ENCODE results near the gene ZFP2.
A peak's percentile ranks its signal among the peaks of the same experiment; 100 is the strongest.
"Not testable (repeated sequence)": the region's sequence is repeated elsewhere in the genome, so short reads cannot be mapped to it uniquely, and the experiment has no call there.

ZFP2 gene

DNA sequence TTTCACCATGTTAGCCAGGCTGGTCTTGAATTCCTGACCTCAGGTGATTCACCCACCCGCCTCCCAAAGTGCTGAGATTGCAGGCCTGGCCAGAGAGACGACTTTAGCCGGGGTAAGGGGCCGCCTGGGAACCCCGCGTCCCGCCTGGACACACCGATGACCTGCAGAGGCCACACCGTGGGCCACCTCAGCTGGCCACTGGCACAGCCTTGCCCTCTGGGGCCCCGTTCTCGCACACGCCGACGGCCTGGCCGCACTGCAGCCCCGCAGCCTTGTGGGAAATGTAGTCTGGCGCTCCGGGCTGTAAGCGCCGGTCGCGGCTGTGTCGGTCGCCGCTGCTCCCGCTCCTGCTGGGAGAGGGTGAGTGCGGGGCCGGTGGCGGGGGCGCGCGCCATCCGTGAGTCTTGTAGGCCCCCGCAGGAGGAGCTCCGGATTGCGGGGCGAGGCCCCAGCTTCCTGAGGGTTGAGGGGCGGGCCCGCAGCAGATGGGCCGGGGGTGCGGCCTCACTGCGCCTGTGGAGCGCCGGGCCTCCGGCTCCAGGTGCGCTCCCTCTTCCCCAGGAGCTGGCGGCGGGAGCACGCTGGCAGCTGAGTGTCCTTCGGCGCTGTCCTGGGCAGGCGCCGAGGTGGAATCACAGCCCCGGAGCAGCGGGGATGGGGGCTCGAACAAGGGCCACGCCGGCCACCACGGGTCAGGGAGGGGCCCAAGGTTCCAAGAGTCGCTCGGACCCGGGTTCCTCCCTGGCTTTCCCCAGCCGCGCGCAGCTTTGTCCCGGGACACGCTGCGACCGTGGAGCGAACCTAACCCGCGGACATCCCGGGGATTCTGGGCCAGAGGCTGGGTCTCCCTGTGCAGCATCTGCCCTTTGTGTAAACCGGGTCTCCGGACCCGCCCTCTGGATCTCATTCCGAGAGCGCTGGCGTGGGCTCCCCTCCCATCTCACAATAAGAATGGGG is at the start of gene ZFP2:
ZFP2 (plus strand) TSS at position 299 of the 957 bp plus-strand sequence. CDS start 35,401 bp downstream, outside the sequence.
- no peak for DNase-seq

DNA sequence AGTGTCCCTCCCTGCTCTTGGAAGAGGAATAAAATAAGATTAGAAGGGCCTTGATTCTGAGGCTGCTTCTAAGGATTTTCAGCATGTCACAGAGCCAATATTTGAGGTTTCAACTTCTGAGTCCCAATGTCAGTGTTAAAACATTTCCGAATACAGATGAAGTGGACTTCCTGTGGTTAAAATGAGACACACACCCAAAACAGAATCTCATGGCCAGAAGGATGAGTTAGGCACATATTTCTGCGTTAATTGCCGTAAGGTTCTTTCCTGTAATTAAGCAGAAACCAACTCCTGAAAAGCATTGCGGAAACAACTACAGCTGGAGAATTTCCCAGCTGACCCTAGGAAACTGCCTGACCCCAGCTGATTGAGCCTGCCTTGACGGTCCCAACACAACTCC is 46.4 kb upstream of the ZFP2 start:
- DNase-seq, result no peak

DNA sequence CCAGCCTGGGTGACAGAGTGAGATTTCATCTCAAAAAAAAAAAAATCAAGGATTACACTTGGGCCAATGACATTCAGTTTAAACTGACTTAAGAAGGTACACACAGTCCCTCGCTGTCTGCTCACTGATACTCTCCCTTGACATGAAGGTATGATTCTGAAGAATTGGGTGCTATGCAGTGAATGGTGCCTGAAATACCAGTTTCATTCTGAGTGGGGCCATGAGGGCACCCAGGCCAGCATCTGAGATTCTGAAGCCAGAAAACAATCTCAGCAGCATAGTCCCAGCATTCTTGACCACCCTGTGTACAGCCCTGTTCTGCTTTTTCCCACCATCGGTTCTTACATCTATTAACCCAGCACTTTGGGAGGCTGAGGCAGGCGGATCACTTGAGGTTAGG is 43.8 kb upstream of the ZFP2 start:
- no peak for DNase-seq

DNA sequence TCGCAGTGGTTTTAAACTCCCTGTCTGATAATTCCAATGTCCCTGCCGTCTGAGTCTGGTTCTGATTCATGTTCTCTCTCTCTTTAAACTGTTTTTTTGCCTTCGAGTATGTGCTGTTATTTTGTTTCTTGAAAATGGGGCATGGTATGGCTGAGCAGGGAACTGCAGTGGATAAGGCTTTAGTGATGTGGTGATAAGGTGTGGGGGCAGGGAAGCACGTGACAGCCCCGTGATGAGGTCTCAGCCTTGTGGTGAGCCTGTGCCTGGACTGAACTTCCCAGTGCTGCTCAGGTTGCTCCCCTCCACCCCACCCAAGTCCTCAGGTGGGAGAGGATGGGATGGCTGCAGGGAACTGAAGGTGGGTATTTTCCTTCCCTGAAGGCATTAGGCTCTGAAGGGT is 41.4 kb upstream of the ZFP2 start:
- no peak for DNase-seq

DNA sequence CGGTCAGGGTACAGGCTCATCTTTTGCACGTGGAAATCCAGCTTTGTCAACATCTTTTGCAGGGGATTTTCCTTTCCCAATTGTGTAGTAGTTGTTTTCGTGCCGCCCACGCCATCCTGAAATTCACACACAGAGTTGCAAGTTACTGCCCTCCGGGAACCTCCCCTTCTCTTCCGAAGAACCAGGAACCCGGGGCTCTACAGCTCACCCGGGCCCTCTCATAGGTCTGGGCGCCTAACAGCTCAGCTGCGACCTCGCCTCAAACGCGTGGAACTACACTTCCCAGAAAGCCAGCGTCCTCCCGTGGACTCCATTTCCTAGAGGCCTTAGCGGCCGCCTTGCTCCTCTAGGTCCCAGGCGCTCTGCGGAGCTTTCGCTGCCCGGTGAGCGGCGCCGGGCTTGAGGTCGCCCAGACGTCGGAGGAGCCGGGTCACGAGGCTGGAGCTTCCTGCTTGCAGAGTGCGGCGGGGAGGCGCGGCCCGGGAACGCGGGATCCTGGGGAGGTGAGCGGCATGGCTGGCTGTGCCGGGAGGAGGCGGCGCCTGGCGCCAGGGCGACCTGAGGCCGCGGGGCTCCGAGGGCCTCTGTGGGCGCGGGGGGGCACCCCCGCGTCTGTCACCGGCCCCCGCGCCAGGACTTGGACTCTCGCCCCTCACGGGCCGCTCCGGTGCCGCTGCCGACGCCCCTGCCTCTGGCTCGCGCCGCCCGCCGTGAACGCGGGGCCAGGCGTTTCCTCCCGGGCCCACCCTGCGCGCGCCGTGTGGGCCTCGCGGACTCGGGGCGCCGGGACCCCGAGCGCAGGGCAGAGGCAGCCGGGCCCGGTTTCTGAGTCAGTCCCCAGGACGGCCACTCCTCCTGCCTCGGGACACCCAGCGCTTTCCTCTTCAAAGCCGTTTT is 35.8 kb upstream of the ZFP2 start, which contains the start of gene ZNF354B:
ZNF354B (plus strand) TSS at position 329 of the 897 bp plus-strand sequence. CDS start 1,095 bp downstream, outside the sequence.
- peak; percentile 84 for DNase-seq

DNA sequence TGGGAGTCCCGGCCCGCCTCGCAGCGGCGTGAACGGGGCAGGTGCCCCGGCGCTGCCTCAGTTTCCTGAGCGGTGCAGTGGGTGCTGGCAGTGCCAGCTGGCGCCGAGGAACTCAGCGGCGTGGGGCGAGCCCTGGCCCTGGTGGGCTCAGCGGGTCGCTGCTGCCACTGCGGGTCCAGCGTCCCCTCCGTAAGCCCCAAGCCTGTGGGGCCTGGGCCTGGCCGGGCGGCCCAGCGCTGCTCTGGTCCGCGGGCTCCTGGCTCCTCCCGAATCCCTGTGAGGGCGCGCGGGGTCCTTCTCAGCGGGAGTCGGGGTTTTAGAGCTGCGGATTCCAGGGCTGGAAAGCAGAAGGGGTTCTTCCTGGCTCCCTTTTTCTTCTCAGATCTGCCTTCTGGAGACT is 35.1 kb upstream of the ZFP2 start:
- DNase-seq, result not testable (repeated sequence)

DNA sequence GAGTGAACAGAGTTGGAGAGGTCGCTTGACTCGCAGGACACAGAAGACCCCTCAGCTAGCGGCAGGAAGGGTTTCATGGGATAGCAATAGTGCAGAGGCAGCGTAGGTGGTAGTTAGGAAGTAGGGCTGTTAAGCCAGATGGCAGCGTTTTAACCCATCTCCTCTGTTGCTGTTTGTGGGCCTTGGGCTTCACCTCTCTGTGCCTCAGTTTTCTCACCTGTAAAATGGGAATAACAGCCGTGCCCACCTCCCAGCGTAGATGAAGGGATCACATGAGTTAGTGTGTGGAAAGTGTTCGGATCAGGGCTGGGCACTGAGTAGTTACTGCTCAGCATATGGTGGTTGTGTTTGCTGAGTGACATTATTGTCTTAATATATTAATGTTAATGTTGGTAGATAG is 34.1 kb upstream of the ZFP2 start:
- DNase-seq, result no peak

DNA sequence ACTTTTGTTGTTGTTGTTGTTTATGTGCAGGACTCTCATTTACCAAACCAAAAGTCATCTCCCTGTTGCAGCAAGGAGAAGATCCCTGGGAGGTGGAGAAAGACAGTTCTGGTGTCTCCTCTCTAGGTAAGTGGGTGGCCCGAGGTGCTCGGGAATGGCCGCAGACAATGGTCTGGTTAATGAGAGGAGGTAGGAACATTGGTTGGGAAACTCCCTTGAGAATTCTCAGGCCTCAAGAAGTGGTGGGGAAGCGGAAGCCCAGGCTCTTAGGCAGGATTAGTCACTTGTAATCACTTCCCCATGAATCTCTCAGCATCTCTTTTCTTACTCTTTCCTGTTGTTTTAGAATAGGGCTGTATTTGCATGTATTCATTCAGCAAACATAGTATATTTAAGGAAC is 28.8 kb upstream of the ZFP2 start:
- DNase-seq, result no peak

DNA sequence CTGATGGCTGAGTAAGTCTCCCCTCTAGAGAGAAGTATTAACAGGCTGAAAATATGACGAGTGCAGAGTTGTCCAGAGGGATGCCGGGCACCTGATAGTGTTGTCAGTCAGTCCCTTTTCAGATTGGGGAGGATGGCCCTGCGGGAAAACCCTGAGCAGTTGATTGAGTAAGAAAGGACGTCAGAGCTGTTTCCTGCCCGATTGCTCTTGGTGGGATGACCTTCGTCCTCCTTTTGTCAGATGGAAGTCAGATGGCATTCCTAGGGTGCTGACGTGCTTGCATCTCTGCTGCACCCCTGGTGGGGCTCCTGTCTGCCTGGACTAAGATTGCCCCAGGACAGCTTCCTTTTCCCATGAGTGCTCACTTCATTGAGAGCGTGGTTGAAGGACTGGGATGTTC is 26.1 kb upstream of the ZFP2 start:
- DNase-seq, result no peak

DNA sequence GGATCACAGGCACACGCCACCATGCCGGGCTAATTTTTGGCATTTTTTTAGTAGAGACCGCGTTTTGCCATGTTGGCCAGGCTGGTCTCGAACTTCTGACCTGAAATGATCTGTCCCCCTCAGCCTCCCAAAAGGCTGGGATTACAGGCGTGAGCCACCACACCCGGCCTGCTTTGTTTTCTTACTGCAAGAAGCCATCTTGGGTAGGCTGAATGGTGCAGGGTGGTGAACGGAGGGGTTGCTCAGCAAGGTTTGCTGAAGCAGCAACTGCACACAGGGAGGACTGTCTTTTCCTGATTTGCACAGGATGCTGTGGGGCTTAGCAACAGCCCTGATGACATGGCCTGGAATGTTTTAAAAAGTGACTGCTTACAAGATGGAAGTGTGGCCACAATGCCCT is 25.3 kb upstream of the ZFP2 start:
- no peak for DNase-seq

DNA sequence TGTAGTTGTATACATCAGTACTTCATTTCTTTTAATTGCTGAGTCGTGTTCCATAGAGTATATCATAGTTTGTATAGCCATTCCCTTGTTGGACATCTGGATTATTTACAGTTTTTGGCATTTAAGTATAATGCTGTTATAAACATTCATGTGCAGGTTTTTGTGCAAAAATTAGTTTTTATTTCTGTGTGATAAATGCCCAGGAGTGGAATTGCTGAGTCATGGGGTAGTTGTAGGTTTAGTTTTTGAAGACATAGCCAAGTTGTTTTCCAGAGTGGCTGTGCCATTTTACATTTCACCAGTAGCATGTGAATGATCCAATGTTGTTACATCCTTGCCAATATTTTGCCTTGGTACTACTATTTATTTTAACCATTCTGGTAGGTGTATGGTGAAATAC is 23.4 kb upstream of the ZFP2 start:
- DNase-seq, result no peak

DNA sequence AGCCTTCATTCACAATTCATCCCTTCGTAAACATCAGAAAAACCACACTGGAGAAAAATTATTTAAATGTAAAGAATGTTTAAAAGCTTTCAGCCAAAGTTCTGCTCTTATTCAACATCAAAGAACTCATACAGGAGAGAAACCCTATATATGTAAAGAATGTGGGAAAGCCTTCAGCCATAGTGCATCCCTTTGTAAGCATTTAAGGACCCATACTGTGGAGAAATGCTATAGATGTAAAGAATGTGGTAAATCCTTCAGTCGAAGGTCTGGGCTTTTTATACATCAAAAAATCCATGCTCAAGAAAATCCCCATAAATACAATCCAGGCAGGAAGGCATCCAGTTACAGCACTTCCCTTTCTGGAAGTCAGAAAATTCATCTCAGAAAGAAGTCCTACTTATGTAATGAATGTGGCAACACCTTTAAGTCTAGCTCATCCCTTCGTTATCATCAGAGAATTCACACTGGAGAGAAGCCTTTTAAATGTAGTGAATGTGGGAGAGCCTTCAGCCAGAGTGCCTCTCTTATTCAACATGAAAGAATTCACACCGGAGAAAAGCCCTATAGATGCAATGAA is 12.5 kb upstream of the ZFP2 start:
- DNase-seq, result not testable (repeated sequence)

DNA sequence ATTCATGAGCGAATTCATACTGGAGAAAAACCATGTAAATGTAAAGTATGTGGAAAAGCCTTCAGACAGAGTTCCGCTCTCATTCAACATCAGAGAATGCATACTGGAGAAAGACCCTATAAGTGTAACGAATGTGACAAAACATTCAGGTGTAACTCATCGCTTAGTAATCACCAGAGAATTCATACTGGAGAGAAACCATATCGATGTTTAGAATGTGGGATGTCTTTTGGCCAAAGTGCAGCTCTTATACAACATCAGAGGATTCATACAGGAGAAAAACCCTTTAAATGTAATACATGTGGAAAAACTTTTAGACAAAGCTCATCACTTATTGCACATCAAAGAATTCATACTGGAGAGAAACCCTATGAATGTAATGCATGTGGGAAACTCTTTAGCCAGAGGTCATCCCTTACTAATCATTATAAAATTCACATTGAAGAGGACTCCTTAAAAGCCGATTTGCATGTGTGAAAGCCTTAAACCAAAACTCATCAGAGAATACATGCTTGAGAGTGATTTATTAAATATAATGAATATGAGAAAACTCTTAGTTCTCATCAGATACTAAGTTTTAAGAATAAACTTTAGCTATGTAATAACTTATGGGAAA is 11.8 kb upstream of the ZFP2 start:
- DNase-seq, result no peak

DNA sequence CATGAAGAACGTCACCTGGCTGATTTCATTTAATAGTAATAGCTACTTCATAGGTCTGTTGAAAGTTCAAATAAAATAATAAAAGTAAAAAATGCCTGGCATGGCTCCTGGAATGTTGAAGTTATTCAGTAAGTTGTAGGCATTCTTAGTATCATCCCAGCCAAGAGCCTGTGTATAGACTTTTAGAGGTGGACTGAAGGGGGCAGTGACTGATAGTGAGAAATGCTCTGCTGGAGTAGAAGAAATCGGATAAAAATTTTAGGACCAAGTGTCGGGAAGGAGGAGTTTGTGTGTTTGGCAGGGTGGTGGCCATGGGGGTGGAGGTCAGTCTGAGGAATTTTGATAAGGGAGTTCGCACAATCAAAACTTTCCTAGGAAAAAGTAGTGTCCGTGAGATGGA is 3.6 kb downstream of the ZFP2 start:
- DNase-seq, result no peak

DNA sequence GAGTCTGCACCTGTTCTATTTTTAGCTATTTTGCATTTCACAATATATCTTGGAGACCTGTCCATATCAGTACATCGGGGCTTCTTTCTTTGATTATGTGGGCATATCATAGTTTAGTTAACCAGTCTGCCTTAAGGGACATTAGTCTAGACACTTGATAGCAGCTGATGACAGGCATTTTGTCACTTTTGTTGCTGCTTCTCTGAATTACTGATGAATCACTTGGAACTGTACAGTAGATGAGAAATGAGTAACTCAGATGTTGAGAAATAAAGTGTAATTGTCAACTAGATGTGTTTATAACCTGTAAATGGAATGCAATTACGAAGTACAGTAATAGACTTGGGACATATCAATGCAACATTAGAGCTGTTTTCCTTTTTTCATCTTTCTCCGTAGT is 7.1 kb downstream of the ZFP2 start:
- no peak for DNase-seq

DNA sequence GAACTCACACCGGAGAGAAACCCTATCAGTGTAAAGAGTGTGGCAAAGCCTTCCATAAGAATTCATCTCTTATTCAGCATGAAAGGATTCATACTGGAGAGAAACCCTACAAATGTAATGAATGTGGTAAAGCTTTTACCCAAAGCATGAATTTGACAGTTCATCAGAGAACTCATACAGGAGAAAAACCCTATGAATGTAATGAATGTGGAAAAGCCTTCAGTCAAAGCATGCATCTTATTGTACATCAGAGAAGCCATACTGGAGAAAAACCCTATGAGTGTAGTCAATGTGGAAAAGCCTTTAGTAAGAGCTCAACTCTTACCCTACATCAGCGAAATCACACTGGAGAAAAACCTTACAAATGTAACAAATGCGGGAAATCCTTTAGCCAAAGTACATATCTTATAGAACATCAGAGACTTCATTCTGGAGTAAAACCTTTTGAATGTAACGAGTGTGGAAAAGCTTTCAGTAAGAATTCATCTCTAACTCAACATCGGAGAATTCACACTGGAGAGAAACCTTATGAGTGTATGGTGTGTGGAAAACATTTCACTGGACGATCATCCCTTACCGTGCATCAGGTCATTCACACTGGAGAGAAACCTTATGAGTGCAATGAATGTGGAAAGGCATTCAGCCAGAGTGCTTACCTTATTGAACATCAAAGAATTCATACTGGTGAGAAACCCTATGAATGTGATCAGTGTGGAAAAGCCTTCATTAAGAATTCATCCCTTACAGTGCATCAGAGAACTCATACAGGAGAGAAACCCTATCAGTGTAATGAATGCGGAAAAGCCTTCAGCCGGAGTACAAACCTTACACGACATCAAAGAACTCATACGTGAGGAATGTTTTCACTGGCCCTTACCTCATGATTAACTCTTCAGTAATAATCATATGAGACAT is 36.4 kb downstream of the ZFP2 start:
- no peak for DNase-seq

DNA sequence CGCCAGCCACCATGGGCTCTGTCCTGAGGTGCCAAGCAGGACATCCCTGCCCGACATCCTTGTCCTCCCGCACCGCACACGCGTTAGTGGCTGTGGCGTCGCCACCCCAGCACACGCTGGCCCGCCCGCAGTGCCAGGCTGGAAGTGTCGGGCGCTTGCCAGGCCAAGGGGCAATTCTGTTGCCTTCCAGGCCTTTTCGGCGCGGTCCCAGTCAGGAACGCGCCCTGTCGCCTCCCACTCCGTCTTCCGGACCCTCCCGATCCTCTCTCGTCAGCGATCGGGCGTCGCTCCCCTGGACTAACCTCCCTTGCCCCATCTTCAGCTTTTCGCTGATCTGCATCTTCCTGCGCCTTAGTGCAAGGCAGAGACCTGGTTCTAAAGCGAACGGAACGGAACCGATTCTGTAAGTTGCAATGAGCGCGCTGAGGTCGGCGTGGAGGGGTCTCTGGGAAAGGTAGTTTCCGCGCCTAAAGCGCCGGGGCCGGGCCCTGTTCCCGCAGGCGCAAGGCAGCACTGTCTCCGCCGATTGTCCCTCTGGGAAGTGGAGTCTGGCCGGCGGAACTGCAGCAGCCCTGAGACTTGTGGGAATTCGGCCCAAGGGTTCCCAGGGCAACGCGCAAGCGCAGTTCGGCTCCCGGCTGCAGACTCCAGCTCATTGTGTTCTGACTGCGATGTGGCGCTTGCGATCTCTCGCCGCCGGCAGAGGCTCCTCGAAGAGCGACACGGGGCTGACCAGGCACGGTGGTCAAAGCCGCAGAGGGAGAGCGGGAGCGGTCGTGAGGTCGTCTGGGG is 45.1 kb downstream of the ZFP2 start, which contains the start of gene ZNF454:
ZNF454 (plus strand) TSS at position 630 of the 792 bp plus-strand sequence. CDS start 1,594 bp downstream, outside the sequence.
- no peak for DNase-seq

DNA sequence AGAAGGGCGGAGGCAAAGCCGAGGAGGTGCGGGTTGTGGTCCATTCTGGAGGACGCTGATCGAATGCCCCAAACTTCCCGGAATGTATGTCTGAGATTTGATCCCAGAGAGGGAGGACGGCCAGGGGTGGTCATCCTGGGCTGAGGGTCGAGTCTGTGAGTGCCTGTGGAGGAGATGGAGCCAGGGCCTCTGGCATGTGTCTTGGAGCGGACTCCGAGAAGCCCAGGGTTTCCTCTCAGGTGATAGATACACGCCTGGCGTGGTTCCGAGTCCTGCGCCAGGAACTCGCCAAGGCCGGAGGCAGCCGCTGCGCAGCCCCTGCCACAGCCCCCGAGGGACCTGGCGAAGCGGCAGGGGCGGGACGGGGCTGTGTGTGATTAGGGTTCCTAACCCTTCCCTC is 45.6 kb downstream of the ZFP2 start:
- DNase-seq, result no peak

DNA sequence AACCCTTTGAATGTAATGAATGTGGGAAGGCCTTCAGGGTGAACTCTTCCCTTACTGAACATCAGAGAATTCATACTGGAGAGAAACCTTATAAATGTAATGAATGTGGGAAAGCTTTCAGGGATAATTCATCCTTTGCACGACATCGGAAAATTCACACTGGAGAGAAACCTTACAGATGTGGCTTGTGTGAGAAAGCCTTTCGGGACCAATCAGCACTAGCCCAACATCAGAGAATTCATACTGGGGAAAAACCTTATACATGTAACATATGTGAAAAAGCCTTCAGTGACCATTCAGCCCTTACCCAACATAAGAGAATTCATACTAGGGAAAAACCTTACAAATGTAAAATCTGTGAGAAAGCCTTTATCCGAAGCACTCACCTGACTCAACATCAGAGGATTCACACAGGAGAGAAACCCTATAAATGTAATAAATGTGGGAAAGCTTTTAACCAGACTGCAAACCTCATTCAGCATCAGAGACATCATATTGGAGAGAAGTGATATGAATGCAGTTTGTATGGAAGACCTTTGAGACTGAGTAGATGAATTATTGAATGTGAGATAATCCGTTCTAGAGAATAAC is 69.8 kb downstream of the ZFP2 start:
- DNase-seq, result no peak

DNA sequence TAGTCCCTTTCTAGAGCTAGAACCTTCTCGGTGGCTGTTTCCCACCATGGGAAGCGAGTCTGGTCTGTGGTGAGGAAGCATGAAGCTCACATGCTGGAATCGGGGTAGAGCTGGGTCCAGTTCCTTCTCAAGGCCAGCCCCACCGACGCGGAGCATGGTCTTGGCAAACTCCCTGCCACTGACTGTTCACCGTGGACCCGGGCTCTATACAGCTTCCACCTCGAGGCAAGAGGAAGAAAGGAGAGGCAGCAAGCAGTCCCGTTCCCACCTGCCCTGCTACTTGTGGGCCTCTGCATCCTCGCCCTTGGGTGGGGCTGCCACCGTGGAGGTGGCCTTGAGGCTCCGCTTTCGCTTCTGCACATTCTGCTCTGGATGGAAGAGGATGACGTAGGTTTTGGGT is 85.7 kb downstream of the ZFP2 start:
- DNase-seq, result no peak
